AG04450 (cell line): ENCODE results near the gene ZFYVE28. TPM values are rescaled to one million over a fixed set of nuclear protein-coding genes. Genes with fewer than 3 reads are reported as not detected.

Experiments
- CTCF ChIA-PET: fragments of 300-600, 350-600 bp; formaldehyde crosslinking; extraction: SDS; loops from one replicate; lab custom pipeline; 2022; ENCODE audit warnings: antibody characterized with exemption, inconsistent platforms; lab: Charles Lee
- POLR2A ChIA-PET: fragments of 350-600 bp; formaldehyde crosslinking; extraction: SDS; loops from one replicate; lab custom pipeline; 2021; ENCODE audit warnings: antibody characterized with exemption, inconsistent platforms; lab: Yijun Ruan, JAX
- DNase-seq: peaks from one replicate; pipeline ENCODE4 v3.0.0-alpha.2; 2011; ENCODE audit warnings: low read depth, low spot score
- H3K27ac ChIP-seq: one replicate; pipeline ENCODE4 v1.5.1; 2012; ENCODE audit warnings: low read depth, low read length, control low read depth
- H3K27me3 ChIP-seq: one replicate; pipeline ENCODE4 v1.6.0; 2012; ENCODE audit warnings: low read length; ENCODE audit not compliant: control insufficient read depth, insufficient read depth
- H3K4me3 ChIP-seq: 2 replicates; pipeline ENCODE4 v1.5.1; 2011; ENCODE audit warnings: mild to moderate bottlenecking, low read depth, low read length, control low read depth
- H3K9me3 ChIP-seq: 2 replicates; pipeline ENCODE4 v1.5.1; 2012; ENCODE audit warnings: low read length; ENCODE audit not compliant: control insufficient read depth, insufficient read depth
- CTCF ChIP-seq: IDR thresholded peaks from 2 replicates; pipeline ENCODE4 v1.5.1; 2011; ENCODE audit warnings: low read depth, low read length, control low read depth, inconsistent platforms
- polyA plus RNA-seq: library from polyadenylated mRNA; depleted of rRNA; stranded (reverse); fragments of >200 nt; gene quantifications from 2 replicates; pipeline ENCODE4 v1.2.3, GENCODE V29; 2011

Gene ZFYVE28
- polyA plus RNA-seq, 1 experiment, result 2.2 TPM

- ChIA-PET CTCF (interaction anchor here (1.0 kb wide), 1 partner anchor 225 kb away, joined by 3 read pairs; no protein-coding TSS in a partner anchor), POLR2A (no interaction called here)
- no peak for DNase-seq
- Histone ChIP-seq H3K27ac (no peak overlapping the region), H3K9me3 (no peaks in the 10 kb centered on the region; the same call in 1 of the 2 replicates), H3K4me3 (no peak overlapping the region), H3K27me3 (peaks cover 14% of the 10 kb centered on the region)
- TF ChIP-seq CTCF, result no peak
Measured at GRCh38 chr4:2445571-2445970, 27.1 kb upstream of the ZFYVE28 start.

- Histone ChIP-seq H3K27ac (no peak overlapping the region), H3K4me3 (no peak overlapping the region), H3K9me3 (no peaks in the 10 kb centered on the region; the same call in 1 of the 2 replicates), H3K27me3 (peaks cover 14% of the 10 kb centered on the region)
- ChIA-PET CTCF (interaction anchor here (1.0 kb wide), 1 partner anchor 225 kb away, joined by 3 read pairs; no protein-coding TSS in a partner anchor), POLR2A (no interaction called here)
- no peak for DNase-seq
- TF ChIP-seq CTCF, result no peak
Measured at GRCh38 chr4:2445130-2445529, 26.7 kb upstream of the ZFYVE28 start.

GRCh38 chr4:2443956-2444740 lies 25.7 kb upstream of the ZFYVE28 start:
- DNase-seq, result no peak
- no peak overlapping the region for H3K4me3 ChIP-seq
- ChIA-PET CTCF (no interaction called here), POLR2A (no interaction called here)
- no peak overlapping the region for H3K27ac ChIP-seq
- H3K9me3 ChIP-seq, result no peaks in the 10 kb centered on the region; the same call in 1 of the 2 replicates
- peaks cover 9% of the 10 kb centered on the region for H3K27me3 ChIP-seq
- no peak for TF ChIP-seq CTCF

GRCh38 chr4:2443061-2443730 lies 24.8 kb upstream of the ZFYVE28 start:
- ChIA-PET CTCF (interaction anchor here (0.6 to 2.4 kb wide), 2 partner anchors 225 to 289 kb away, joined by 5 to 9 read pairs; no protein-coding TSS in a partner anchor), POLR2A (interaction anchor here (0.6 kb wide), 1 partner anchor 13 kb away, joined by 4 read pairs; no protein-coding TSS in a partner anchor)
- no peak for TF ChIP-seq CTCF
- DNase-seq, result no peak
- Histone ChIP-seq H3K9me3 (no peaks in the 10 kb centered on the region; the same call in 1 of the 2 replicates), H3K27me3 (peaks cover 3% of the 10 kb centered on the region), H3K4me3 (no peak overlapping the region), H3K27ac (no peak overlapping the region)
